SIG-M5 (cell line): ENCODE measurements around the gene CYP24A1.

Source experiments
- DNase-seq: peaks from one replicate; lab custom pipeline; 2025; lab: John Stamatoyannopoulos, UW

CYP24A1 gene

DNA sequence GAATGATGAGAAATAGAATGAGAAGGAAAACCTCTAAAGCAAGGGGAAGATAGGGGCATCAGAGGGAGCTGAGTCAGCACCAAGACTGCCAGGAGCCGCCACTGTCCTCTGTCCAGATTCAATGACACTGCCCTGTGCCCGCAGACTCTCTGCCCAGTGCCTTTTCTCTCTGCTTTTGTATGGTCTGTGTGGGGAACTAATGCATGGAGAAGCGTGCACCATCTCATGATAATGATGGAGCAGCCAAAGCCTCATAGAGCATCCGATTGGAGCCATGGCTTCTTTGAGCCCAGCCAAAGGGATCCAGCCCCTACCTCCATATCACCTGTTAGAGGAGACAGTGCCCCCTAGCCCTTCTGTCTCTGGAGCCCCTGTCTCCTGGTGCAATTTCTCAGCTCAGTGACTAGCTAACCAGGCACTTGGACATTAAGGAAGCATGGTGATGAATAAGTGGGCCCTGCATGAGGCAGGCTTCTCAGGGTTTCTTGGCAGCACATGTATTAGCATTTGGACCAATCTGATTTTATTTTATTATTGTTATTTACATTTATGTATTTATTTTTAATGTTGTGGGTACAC is 27.6 kb upstream of the CYP24A1 start:
- no peak for DNase-seq

DNA sequence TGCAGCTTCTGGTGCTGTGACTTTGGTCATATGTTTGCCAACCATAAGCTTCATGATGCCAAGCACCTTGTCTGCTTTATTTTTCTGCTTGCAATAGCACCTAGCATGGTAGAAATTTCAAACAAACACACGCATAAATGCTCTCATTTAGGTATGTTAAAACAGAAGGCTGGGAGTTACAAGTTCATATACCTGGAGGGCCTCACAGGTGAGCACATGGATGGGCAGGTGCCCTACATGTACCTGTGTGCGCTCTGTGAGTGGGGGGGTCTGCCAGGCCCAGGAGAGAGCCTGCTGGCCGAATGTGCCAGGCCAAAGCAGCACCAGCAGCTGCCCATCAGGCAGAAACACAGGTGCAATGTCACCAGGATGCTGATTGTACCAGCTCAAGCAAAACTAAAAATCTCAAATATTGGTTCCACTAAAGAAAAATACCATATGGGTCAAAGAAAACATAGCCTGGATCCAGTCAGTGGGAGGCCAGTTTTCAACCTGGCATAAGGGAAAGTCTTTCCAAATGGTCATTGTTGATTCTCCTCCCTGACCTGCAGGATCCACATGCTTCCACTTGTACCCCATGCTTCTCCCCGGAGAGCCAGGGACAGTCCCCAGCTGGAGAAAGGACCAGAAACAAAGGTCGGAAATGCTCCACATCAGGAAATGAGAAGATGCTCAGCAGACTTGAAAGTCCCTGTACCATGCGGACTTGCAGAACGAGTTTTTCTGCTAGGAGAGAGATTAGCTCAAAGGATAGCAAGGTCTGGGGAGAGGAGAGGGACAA is 26.9 kb upstream of the CYP24A1 start:
- DNase-seq: no peak

DNA sequence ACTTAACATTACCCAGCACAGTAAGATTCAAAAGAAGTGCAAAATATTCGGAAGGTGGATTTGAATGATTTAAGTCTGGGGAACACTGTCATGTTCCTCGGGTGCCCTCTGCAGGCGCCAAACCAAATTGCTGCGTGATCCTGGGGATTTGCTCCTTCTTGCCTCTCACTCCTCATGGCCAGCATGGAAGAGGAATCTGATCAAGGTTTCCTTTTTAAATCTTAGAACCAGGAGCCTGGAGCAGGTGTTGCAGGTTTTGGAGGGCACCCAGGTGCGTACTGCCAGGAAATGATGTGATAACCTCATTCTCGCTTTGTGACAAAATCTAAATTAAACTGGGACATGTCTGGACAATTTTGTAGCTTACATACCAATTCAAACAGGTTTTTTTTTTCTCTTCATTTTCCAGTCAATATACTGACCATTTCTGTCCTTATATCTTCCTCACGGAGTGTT is 26.0 kb upstream of the CYP24A1 start:
- no peak for DNase-seq

DNA sequence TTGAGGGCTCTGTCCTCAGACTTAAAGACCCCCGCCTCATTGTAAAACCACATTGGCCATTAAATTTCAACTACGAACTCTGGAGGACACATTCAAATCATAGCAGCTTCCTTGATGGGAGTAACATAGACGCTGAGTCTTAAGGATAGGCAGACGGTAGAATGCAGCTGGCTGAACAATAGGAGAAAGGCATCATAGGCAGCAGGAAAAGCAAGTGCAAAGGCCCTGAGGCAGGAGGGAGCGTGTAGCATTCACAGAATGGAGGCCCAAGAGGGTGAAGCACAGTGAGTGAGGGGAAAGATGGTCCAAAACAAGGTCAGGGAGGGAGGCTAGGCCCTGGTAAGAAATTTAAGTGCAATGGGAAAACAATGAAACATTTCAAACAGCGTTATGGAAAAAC is 25.5 kb upstream of the CYP24A1 start:
- DNase-seq: no peak

DNA sequence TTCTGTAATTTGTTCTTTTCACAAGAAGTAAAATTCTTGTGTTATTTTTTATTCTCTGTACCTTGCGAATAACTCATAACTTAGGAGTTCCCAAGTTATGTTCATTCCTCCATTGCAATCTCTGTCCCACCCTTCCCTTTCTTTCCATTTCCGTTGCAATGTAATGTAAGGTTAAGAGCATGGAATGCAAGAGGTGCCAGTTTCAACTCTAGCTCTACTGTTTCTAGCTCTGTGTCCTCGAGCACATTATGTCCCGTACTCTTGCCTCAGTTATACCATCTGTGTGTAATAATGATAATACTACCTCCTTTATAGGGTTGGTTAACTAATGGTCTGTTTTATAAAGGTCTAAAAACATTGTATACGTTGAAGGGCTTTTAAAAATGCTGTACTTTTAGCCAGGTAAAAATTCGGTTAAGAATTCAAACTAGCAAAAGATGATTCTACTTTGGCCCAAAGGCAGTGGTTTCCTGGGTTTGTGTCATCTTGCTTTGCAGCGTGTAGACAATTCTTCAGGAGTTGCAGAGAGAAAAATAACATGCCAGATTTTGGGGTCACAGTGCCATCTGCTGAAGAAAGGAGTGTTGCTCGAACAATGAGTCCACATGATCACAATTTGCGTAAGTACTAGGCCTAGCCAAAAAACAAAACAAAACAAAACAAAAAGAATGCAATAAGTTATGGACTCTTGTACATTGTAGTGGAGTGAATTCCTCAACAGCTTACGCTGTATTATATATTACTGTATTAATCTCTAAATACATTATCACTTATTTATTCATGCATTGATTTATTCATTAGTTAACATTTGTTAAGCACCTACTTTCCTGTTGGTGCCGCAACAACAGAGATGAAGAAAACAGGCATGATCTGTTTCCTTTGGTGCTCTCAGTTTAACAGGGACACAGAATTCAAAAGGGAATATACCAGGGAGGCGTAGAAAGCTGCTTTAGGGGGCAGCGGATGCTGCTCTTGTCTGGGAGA is 24.1 kb upstream of the CYP24A1 start:
- DNase-seq: no peak

DNA sequence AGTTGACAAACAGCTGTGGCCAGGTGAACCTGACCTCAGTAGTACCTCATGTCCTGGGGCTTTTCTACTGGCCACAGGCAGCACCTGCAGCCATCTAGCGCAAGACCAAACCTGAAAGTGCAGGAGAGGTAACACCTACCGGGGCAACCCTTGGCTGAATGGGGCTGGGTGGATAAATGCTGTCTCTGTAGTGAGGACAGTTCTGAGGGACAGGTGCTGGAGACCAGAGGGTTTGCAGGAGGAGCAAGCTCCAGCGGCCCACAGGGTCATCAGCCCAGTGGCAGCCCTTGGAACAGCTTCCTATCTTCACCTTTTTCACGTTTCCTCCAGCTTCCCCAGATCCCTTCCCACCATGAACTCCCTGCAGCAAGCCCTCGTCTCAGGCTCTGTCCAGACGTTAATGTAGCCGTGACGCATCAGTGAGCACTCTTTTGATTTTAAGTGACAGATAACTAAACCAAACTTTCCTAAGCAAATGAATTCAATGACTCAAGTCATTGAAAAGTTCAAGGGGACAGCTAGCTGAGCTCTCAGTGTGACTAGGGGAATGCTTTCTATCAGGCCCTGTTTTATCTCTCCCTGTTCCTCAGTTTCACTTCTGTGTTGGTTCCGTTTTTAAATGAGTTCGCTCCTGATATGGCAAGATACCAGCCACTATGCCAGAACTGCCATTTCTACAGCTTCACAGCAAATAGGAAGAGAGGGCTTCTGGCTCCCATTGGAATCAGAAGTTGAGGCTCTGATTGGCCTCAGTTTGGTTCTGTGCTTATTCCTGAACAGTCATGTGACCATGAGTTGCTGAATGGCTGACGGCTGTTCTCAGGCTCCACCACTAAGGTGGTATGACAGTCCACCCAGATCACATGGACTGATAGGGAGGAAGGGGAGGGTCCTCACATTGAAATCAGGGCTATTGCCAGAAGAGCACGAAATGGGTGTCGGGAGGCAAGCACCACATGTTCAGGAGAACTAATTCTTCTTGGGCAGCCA is 22.0 kb upstream of the CYP24A1 start:
- no peak for DNase-seq

DNA sequence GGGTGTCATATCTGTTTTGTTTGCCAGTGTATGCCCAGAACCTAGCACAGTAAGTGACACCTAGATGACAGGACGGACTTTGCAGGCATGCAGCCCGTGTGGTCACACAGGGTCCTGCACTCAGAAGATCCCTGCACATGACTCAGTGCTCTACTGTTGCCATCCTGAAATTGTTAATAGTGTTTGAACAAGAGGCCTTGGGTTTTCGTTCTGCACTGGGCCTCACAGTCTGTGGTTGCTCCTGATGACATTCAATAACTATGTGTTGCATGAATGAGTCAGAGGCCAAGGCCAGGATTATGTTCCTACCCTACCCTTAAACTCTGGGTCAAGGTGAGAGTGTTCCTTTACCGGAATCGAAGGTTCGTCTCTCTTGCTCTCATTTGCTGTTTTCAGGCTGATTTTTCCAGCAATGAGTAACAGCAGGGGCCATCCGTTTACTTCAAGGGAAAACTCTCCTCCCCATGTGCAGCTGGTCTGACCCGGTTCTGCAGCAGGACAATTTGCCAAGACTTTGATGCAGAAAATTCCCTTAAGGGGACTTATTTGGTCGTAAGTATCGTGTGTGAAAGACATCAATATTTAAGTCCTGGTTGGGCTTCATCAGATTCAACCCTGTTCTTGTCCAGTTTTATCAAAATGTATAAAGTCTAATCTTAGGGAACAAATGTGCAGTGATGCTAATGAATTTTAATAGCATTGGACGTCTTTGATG is 21.1 kb upstream of the CYP24A1 start:
- no peak for DNase-seq

DNA sequence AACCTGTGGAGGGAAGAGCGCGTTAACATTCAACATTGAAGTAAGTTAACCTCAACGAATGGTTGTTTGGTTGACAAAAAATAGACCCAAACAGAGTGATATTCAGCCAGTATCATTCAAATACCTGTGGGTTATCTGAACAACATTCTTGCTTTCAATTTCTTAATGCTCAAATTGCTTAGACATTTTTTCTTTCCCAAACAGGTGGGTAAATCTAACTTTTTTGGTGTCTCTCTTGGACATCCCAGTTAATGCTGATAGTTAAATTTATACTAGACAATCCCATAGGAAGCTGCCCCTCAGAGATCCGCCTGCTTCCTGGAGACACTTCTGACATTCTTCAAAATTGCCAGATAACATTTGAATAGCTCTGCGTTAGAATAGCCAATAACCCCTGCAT is 20.0 kb upstream of the CYP24A1 start:
- DNase-seq: no peak

DNA sequence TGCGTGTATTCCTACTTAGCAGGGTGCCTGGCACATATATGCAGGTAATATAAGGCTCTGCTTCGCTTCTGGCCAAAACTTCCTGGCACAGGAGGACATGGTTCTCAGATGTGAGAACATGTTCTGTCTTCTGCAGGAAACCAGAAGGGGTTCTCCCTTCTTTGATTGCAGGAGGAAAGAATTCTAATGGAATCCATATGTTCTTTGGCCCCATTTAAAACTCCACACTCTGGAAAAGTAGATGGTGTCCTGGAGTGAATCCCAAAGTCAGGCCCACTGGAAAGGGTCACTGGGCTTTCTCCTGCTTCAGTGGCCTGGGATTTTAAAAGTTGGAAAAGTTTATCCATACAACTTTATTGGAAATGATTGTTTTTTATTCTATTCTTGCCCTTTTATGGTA is 16.4 kb upstream of the CYP24A1 start:
- no peak for DNase-seq

DNA sequence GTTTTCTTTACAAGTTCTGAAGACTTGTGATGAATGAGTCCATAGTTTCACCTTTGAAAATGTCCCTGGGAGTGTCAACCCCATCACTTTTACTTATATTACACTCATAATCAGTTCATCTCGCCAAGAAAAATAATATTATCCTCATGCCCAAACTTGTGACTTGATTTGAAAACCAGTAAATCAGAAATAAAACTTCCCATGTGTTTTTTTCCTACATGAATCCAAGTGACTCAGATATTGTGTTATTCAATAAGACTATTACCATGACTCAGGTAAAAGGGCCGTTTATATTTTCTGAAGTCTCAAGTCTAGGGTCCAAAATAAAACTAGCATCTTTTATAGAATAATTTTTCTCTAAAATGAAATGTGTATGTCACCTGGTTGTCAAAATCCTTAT is 15.8 kb upstream of the CYP24A1 start:
- DNase-seq: no peak

DNA sequence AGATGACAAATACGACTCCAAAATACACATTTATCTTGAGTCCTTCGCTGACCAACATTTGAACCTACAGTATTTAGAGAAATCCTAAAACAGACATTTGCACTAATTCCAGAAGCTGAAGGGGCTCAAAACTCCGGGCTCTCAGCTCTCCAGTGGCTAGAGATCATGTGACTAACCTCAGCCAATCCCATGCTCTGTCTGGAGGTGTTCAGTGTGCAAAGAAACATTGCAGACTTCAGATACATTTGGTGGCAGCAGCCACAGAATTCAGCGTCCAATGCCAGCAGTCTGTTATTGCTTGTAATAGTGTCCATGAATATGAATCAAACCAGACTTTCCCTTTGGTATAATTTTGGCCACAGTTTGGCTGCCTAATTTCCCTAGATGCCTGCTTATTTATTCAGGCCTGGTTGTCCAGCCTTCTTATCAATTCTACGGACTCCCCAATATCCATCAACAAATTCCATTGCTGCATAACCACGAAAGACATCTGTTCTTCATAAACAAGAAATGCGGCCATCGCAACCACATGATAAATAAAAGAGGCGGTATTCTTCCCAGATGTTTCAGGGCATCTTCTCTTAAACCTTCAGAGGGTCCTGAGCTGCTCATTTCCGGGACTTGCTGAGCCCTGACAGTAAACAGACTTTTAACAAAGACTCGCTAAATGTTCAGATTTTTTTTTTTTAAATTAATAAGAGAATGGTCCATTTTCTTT is 14.5 kb upstream of the CYP24A1 start:
- DNase-seq: no peak

DNA sequence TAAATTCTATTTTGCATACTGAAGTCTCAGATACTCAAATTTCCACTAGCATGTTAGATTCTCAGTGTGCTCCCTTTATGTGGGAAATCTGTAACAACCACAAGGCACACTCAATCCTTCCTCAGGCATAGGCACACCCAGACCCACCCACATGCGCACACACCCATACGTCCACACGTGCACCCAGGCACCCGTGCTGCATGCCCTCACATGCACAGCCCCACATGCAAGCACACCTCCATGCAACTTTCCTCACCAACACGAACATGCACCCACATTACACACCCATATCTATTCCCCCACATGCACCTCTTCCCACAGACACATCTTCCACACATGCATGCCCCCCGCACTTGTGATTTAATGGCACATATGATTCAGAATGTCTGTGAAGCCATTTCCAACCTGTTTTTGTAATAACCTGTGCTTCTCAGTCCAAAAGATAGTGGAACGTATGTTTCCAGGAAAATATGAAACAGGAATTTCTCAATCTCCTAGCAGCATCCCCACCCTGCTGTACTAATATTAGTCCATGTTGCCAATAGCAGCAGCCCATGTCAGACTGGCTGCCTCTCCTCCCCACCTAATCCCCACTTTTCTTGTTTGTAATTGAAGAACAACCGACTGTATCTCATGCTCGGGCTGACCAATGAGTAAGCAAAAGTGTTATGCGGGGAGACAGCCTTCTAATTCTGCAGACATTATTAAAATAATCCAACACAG is 11.3 kb upstream of the CYP24A1 start:
- DNase-seq: no peak

DNA sequence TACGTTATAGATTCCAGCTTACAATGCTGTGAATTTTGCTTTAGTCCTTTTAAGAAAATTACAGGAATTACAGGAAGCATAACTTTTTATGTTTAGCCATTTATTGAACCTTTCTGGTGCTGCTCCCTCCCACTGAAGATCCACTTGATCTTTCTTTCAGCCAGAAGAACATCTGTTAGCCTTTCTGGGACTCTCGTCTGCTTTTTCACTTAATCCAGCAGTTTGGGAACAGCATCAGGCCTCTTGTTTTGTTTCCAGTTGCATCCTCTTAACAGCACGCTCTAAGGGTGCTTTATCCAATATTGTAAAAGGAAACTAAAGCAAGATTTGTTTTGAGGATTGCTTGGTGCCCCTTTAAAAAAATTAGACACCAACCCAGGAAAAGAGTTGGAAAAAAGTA is 10.3 kb upstream of the CYP24A1 start:
- DNase-seq: no peak

DNA sequence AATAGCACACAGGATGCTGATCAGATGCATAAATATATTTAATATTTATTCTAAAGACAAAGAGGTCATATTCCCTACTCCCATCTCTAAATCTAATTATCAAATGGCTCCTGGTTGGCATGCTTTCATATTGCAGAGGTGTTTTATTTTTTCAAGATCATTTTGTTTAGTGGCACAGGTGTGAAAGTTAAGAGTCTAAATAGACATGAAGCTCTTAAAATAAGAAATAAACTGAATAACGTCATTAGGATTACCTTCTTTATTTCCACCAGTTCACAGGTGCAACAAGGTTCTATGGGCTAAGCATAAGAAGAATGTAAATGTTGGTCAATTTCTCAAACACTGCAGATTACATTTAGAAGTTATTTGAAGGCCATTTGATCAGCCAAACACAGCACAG is 7.1 kb upstream of the CYP24A1 start:
- no peak for DNase-seq

DNA sequence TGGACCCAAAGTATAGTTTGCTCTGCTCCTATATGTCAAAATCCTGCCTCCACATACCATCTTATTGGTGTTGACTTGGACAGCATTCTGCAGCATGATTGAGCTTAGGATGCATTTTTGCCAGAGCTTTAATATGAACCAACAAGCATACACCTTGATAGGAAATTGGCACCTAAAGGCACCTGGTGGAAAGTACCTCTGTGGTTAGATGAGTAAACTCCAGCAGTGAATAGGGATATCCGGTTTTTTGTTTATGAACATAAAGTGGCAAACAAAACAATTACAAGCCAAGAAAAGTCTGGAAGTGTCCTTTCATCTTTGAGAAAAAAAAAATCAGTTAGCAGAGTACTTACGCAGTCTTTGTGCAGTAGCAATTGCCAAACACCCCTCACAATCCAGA is 6.2 kb upstream of the CYP24A1 start:
- DNase-seq: no peak

DNA sequence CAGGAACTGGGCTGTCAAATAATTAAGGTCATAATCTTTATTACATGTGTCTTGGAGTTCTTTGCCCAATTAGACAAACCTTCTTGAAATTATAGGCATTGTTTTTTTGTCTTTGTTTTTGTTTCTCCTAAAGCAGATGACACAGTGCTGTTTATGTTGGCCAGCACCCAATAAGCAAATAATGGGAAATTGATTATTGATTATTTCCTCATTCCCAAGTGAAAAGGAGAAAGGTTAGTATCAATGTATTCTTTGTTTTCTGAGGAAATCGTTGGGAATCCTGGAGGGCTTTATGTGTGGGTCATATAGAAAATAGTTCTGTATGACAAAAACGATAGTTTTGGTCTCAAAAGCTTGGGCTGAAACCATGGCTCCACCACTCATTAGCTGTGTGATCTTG is 4.5 kb upstream of the CYP24A1 start:
- no peak for DNase-seq

DNA sequence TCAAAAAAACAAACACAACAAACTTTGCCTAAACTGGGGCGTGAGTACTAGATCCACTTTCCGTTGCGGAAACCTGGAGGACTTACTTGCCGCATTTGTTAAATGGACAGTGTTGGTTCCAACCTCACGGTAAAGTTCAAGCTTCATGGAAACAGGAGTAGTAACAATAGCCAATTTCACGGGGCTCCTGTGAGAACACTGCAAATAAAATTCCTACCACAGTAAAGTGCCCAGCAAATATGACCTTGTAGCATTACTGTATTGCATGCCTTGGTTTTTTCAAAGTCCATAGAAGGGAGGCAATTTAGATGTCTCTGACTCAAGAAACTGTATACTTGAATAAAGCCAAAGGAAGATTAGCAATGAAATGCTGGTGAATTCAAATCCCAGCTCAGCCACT is 3.6 kb upstream of the CYP24A1 start:
- DNase-seq: no peak

DNA sequence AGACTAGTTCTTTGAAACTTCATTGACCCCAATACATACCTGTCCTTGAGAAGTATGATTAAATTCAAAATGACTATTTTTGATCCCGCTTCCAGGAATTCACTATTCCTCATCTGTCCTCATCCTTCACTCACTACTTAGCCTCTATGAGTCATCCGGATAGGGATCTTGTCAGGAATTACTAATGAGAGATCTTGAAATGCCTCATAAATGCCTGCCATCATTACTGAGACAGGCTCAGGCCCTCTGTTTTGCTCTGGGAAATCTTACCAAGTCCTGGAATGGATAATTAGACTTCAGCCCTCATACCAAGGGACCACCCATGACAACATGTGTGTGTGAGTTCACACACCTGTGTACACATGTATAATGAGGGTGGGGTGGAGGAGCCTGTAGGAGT is 2.8 kb upstream of the CYP24A1 start:
- DNase-seq: no peak

DNA sequence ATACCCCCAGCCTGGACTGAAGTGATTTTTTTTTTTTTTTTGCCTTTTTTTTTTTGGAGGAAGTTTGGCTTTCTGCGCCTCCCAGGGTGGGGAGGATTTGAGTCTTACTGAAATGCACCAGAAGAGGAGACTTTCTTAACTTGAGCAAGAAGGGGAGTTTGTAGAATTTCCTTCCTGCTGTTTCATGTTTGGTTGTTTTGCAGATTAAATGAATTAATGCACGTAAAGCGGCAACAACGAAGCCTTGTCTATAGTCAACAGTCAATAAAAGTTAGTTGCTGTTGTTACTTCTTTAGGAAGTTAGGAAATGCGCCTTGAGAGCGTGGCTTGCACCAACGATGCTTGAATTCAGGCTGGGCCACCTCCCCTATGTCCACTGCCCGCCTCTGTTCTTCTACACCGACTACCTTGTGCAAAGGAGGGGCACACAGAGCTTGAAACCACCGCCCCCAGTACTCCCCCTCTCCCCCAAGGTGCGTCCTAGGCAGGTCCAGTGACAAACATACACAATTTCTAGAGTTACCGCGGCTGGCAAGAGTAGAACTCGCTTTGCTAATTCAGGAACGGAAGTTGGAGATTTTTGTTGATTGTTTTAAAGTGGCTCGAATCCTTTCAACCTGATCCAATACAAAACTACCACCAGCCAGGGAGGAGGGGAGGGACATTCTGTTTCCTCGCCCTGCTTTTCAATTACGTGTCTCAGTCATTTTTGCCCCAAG is 830 bp upstream of the CYP24A1 start:
- no peak for DNase-seq
